GM12873 (cell line): Measurements from ENCODE around the gene NHS.

Experiments used
- TF ChIP-seq, protein P1 (sequence below): IDR thresholded peaks from 2 replicates; pipeline ENCODE4 v1.5.1; 2012; ENCODE audit warnings: low read depth, mild to moderate bottlenecking, moderate library complexity, low read length, control low read depth; ENCODE audit not compliant: insufficient read depth; ENCODE audit errors: missing control alignments

NHS gene

DNA sequence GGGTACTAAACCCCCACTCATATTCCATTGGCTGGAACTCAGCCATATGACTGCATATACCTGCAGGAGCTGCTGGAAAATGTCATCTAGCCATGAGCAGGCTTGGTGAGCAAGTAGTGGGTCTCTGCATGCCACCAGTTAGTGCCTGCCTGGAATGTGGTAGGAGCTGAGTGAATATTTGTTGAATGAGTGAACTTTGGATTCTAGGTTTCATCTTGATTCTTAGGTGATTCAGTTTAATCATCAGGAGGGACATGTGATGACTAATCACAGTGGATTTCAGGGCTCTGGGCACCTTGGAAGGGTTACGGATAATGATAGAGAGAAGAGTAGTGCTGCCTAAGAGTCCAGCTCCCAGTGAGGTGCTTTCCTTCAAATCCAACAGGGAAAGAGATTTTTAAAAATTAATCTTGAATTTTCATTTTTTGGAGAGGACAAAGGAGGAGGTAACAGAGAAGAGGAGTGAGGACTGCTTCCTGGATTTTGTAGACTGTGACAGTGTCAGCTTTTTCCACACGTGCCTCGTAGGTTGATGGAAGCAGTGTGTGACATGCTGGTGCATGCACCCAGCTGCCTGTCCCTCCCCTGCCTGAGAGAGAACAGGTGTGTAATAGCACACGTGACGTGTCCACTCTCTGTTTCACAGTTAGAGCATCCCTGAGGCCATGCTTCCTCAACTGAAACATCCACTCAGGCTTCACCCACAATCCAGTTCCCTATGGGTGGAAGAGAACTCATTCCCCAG lies 30.4 kb downstream of the NHS start:
- TF ChIP-seq, protein P1, sequence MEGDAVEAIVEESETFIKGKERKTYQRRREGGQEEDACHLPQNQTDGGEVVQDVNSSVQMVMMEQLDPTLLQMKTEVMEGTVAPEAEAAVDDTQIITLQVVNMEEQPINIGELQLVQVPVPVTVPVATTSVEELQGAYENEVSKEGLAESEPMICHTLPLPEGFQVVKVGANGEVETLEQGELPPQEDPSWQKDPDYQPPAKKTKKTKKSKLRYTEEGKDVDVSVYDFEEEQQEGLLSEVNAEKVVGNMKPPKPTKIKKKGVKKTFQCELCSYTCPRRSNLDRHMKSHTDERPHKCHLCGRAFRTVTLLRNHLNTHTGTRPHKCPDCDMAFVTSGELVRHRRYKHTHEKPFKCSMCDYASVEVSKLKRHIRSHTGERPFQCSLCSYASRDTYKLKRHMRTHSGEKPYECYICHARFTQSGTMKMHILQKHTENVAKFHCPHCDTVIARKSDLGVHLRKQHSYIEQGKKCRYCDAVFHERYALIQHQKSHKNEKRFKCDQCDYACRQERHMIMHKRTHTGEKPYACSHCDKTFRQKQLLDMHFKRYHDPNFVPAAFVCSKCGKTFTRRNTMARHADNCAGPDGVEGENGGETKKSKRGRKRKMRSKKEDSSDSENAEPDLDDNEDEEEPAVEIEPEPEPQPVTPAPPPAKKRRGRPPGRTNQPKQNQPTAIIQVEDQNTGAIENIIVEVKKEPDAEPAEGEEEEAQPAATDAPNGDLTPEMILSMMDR, result no peak

GRCh38 chrX:17409566-17410290 lies 34.7 kb downstream of the NHS start:
- TF ChIP-seq, protein P1, result no peak

DNA sequence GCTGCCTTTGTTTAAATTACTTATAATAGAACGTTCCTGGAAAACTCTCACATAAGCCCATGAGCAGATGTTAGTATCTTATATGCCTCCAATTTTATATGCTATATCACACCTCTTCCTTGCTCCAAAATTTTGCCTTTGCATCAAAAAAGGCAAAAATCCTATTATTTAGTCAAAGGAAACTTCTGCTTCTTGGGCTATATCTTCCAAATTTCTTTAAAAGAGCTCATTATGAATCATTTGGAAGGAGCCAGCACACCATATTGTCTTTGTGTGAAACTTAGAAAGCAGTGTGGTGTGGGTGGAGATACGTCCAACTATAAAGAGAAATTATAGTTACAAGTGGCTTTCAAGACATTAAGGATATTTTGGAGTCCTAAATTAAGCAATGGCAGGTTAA lies 35.7 kb downstream of the NHS start:
- TF ChIP-seq, protein P1, result no peak

DNA sequence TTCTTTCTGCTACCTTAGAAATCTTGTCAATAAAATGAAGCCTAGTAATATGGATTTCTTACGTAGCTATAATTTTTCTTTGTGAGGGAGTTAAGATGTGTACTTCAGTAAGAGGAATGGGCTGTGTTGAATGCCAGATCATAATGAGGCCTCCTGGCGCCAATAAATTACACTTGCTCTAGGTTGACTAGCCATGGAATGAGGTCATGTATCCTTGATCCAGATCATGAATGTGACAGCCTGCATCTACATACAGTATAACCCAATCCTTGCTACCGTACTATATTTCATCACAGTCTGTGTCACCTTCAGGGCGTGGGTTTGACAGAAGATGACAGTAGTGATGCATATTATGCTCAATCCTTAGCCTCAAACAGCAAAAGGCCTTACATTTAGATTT lies 36.2 kb downstream of the NHS start:
- TF ChIP-seq, protein P1, result no peak

DNA sequence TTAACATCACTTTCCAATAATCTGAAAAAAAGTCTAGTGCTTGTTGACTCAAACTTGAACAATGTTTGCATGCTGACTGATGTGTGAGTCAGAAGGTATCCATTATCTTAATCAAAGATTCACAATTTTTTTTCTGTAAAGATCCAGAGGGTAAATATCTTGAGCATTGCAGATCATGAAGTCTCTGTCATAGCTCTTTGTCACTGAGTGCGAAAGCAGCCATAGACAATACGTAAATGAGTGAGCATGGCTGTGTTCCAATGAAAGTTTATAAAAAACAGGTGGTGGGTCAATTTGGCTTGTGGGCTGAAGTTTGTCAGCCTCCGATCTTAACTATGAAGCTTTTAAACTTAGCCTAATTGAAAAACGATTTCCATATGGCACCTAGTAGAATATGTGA lies 37.7 kb downstream of the NHS start:
- TF ChIP-seq, protein P1, result no peak

DNA sequence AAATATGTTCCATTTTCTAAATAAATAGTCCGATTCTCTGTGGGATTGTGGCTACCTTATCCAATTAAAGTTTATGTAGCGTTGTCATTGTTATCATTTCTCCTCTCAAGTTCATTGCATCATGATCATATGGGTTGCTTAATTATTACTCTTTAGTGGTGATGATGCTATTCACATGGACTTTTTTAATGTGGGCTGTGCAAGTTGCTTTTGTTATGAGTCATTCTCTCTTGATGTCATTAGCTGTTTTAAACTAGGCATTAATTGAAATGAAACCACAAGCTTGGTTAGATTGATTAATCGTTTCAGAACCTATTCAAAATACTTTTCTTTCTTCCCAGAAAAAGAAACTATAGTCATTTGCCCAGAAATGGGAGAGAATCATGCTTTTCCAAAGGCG lies 38.2 kb downstream of the NHS start:
- TF ChIP-seq, protein P1, result no peak

DNA sequence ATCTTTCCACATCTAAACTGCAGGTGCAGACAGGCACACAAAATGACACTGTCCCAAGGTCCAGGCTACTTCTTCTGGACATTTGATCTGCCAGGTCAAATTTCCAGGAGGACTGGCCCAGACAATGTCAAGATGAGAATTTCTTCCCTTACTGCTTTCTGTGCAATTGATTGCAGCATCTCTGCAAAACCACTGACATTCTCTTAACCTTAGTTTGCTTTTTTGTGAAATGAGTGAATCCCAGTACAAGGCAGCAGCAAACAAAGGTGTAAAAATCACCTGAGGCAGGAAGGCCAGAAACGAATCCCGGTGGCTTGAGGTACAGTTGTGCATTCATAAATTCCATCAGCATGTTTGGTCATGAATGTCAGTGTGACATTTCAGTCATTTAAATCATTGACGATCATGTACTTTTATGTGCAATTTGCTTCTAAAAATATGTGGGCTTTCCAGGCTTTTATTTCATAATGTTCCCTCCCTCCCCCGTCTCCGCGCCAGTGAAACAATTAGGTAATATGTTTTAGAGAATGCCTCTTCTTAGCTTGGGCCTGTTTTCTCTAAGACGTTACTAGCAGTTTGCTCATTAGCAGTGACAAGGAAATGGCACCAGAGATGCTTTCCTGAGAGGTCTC lies 39.1 kb downstream of the NHS start:
- TF ChIP-seq, protein P1, result no peak
